Measurements from ENCODE around the gene TCF12.

TCF12 gene

DNA sequence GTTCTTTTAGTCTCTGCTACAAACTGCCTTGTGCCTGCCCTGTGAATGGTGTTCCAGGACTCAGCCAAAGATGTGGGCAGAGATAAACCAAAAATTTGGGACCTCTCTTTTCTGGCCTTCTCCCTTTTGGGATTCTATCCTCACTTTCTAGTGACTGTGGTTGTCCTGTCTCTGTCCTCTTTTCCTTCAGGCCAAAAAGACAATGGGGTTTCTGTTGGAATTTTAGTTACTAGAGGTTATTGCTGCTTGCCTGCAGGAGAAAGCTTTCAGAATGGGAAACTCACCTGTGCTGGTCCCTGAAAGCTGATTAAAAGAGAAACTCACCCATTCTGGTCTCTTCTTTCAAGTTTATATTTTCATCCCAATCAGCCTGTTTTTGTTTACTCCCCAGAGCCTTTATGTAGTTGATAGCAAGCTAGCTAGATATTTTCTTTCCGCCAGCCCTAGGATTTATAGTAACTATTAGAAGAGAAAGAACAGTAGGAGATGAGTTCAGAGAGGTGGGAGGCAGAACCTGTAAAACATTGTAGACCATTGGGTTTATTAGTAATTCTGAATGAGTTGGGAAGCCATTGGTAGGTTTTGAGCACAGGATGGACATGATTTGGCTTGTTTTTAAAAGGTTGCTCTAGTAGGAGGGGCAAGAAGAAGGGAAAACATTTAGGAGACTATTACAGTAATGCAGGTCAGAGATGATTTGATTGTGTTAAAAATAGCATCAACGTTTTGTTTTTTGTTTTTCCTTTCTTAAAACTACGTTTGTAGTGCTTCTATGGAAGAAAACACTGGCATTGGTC, 138.9 kb downstream of the TCF12 start:
- DNase-seq, result no peak

DNA sequence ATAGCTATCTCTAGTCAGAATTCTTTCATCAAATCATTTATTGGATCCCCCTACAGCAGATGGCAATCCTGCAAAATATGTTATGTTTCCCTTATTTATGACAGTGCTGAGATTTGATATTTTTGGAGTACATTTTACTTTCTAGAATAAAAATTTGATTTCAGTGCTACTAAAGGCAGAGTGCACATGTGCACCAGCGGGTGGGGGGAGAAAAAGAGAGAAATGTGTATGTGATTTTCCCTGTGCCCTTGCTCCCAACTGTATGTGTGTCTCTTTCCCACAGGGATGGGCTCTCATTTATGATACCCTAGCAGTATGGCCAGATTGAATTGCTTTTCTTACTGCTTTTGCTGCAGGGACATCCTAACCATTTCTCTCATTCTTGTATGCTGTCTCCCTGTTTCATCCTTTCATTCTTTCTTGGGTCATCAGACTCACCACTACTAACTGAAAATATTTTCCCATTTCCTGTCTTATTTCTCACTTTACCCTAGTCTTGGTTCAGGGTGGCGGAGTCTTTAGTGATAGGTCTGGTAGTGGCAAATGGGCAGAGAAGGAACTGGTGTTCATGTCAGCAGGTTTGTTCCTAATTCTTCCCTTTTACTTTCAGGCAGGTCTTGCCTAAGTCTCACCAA, 140.7 kb downstream of the TCF12 start:
- no peak for DNase-seq

DNA sequence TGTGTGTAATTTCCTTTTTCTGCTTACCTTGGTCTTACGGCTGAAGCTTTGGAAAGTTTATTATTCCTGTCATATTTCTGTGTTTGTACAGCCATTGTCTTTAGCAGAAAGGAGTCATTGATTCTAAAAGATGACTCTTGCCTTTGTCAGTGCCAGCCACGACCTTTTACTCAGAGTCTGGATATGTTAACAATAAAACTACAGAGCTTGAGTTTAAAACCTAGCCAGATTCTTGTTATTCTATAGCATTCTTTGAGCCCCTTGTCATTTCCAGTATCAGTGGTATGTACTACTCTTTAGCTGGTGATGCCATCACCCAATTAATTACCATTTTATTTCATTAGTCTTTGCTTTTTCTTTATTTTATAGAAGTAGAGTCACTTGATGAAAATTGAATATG, 142.4 kb downstream of the TCF12 start:
- DNase-seq, result no peak

DNA sequence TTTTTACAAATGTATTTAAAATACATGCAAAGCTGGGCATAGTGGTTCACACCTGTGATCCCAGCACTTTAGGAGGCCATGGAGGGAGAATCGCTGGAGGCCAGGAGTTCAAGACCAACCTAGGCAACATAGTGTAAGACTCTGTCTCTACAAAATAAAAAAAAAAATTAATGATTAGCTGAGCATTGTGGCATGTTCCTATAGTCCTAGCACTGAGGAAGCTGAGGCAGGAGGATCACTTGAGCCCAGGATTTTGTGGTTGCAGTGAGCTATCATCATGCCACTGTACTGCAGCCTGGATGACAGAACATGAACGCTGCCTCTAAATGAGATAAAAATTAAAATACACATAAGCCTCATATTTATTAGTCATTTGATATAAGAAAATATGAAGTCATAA, 142.8 kb downstream of the TCF12 start:
- DNase-seq, result no peak

DNA sequence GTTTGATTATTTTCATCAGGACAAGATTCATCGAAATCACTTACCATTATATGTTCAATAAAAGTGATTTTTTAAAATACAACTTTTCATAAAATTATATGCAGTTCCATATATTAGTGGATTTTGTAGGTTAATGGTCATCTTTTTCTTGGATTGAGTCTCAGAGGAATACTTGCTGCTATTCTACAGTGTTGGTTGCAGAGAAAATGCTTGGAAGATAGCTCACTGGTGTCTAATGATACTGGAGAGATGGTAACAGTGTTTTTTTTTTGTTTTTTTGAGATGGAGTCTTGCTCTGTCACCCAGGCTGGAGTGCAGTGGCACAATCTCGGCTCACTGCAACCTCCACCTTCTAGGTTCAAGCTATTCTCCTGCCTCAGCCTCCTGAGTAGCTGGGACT, 143.3 kb downstream of the TCF12 start:
- DNase-seq, result no peak

DNA sequence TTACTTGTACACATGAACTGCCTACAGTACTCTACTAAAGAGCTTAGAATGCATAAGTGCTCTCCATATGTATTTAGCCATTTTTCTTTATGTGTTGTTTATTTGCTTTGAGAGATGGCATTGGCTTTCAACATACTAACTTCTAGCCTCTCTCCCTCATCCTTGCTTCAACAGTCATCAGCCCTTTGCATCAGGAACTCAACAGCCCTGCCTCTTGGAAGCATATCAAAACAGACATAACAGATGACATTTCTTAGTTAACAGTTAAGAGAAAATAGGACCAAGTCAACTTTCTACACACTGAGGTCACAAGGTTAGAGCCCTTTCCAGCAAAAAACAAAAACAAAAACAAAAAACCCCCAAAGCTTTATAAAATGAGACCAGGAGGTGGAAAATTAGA, 145.6 kb downstream of the TCF12 start:
- no peak for DNase-seq

DNA sequence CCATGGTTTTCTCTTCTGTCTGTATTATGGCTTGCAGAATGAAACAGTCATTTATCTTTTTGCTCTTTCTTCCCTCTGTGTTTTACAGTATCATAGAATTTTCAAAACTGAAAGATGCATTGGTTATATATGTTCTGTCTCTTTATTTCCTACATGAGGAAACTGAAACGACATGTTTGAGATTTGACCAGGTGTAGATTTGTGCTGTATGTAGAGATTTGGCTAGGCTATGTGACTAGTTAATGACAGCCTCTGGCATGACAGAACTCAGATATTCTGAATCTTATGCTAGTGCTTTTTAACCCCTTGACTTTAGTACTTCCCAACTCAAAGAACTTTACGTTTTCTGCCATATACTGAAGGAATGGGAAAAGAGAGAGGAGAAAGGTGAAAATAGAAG, 151.0 kb downstream of the TCF12 start:
- no peak for DNase-seq

DNA sequence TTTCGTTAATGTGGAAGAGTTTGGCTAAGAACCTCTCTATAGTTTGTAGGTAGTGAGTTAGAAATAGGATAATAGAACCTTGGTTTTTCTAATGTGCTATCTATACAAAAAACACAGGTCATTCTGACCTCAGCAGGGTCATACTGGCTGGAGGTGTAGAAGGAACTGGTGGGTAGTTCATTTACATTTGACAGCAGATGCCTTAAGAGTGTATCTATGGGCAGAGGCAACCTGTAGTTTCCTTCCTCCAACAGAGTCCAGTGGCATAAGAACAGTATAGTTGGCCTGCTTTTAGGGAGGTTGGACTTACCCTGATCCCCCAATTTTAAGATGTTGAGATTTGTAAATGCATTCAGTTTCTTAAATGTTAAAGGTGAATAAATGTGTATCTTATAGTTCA, 152.2 kb downstream of the TCF12 start:
- DNase-seq, result no peak

DNA sequence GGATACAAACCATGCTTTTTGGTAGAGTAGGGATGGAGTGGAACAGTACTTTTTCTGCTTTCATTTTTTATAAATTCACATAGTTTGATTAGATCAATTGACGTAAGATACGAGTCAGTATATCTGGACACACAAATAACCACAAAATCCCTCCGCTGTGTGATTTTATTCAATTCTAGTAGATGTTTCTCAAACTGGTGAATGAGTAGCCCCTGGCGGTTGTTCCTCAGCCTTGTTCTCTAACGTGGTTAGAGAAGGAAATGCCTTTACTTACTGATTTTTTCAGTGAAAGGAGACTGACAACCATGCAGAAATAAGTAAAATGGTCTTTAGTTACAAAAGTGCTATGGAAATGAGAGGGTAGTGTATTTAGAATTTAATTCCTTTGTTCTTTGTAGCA, 161.0 kb downstream of the TCF12 start:
- DNase-seq, result no peak

DNA sequence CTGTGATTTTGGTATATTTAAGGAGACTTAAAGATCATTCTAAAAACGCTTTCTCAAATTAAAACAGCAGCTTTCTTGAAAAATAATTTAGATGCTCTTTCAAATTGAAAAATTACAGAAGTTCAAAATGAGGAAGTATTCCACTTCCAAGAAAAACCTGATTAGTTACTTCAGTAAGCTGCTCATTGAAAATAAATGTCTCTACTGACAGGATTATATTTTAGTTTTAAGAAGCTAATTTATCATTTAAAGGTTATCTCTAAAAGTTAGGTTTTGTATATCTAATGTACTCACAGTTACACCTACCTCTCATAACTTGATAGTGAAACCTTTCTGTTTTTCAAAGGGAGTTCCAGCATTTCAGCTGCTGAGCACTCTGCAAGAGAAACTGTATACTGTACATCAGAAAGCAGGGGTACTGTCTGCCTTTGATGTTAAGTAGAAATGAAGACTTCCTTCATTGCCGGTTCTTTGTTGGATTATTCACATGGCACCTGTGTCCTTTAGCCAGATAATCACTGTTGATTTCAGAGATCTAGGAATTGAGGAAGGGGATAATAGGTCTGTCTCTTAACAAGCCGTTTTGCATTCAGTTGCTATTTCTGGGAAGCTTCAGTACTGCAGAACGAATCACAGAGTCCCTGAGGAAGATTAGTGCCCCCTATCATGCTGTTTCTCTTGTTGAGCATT, 161.6 kb downstream of the TCF12 start:
- DNase-seq, result no peak

DNA sequence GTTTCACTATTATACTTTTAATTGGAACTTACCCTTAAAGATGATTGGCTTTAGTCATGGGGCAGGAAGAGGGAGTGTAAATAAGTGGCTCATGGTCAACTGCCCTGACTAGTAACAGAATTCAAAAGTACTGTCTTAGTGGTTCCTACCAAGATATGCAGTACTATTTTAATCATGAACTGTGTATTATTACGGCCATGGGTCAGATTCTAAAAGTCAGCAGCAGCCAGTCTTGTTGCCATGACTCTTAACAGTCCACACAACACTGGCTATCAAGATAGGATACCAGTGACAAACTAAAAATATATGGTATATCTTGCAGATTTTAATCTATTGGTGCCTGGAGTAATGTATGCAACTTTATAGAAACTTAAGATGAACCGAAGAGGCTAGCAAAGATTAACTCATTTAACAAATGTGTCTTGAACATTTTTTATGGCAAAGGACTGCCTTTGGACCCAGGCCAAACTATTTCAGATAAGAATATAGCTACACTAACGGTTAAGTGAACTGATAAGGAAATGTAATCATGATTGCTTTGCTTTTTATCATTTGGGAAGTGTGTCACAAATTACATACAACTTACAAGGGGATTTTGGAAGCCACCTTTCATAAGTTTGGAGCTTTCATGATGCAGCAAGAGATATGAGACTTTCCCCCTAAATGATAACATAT, 163.7 kb downstream of the TCF12 start:
- DNase-seq, result no peak

DNA sequence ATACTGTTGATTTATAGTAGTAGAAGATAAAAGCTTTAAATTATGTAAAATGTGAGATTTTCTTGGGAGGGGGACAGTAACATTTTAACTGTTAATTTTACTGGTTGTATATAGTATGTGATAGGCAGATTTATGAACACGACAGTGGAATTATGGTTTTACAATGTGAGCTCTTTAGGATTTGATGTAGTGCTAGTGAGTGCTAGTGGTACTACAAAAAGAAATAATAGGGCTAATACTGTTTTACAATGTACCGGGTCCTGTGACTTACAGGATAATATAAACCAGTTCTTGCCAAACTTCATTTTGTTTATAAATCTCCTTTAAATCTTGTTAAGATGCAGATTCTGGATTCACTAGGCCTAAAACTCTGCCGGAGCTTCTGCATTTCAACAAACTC, 165.7 kb downstream of the TCF12 start:
- DNase-seq, result no peak

DNA sequence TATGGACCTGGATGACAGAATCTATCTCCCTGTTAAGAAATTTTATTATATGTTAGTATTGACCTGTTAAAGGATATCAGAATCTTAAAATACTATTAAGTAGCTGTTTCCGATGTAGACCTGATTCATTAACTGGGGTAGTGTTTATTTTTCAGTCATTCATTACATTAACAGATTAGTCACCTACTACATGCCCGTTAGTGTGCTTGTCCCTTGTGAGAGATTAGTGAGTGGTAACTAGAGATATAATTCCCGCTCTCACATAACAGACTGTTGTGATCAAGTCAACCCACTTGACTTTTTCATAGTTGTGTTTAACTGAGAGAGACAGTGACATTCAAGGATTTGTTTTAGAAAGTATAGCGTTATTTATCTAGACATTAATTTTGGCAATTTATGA, 166.8 kb downstream of the TCF12 start:
- DNase-seq, result peak; percentile 19 to 75

DNA sequence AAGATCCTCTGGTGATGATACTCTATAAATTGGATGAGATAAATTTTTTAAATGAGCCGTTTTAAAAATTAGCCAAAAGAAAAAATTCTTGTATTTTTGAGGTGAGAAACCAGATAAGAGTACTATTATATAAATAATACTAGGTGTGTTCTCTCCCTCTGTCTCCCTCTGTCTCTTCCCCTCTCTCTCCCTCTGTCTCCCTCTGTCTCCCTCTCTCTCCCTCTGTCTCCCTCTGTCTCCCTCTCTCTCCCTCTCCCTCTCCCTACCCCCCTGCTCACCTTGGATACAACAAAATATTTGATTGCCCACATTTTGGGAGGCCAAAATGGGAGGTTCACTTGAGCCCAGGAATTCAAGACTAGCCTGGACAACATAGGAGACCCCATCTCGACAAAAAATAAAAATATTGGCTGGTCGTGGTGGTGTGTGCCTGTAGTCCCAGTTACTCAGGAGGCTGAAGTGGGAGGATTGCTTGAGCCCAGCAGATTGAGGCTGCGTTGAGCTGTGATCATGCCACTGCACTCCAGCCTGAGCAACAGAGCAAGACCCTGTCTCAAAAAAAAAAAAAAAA, 168.5 kb downstream of the TCF12 start:
- no peak for DNase-seq

DNA sequence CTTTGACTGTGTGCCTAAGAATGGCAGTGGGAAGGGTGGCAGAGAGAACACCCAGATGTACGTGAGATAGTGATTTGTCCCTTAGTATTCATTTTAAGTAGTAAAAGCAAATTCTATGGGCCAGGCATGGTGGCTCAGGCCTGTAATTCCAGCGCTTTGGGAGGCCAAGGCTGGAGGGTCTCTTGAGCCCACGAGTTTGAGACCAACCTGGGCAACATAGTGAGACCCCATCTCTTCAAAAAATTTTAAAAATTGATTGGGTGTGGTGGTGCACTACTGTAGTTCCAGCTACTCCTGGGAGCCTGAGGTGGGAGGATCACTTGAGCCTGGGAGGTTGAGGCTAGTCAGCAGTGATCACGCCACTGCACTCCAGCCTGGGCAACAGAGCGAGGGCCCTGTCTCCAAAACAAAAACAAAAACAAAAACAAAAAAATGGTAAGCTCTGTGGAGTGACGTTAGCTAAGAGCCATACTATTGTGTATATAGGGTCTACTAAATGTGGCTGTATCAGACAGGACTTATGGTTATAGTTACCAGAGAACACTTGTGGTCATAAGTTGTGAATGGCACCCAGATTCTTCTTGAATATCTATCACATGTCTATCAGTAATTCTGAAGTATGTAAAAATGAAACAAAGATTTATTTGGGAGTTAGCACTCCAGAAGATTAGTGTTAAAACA, 171.5 kb downstream of the TCF12 start:
- DNase-seq, result no peak

DNA sequence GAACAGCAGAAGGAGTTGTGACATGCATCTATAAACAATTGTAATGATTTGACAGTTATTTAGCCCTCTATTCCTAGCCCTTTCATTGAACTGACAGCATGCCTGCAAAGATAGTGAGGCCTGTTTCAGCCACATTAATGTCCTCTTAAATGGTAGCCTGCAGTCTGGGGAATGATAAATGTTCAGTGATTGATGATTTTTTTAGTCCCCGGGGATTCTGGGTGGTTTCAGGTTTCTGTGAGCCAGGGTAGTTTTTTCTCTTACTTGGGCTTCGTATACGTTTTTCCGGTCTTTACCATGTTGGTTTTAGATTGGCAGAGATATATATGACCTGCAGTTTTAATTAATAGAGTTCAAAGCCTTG, 172.0 kb downstream of the TCF12 start:
- DNase-seq, result peak; percentile 51 to 75

DNA sequence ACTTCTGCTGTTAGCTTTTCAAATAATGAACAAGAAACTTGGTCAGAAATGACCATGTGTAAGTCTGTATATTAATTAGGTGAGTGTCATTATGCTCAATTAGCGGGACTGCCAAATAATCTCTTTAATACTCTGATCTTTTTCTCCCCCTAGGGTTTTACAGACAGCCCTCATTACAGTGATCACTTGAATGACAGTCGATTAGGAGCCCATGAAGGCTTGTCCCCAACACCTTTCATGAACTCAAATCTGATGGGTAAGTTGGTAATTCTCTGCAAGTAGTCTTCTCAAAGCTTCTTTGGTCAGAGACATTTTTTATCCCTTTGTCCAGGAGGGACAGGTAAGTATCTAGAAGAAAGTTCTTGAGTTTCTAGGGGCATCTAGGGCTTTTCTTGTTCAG, 173.2 kb downstream of the TCF12 start:
- peak in 1 of 2 experiments; percentile 45 for DNase-seq

DNA sequence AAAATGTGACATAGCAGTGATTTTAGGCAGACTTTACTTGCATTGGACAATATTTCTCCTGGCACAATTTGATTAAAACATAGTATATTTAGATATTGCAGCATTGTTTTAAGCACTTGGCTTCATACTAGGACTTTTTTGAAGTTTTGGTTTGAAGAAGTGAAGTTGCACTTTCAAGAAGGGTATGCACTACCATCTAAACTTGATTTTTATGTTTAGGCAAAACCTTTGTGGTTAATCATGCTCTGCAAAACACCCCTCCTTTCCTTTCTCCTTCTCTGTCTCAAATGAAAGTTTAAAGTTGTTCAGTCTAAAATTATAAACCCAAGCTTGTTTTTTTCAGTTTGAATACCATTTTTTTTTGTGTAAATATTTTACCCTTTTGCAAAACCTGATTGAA, 173.8 kb downstream of the TCF12 start:
- no peak for DNase-seq

DNA sequence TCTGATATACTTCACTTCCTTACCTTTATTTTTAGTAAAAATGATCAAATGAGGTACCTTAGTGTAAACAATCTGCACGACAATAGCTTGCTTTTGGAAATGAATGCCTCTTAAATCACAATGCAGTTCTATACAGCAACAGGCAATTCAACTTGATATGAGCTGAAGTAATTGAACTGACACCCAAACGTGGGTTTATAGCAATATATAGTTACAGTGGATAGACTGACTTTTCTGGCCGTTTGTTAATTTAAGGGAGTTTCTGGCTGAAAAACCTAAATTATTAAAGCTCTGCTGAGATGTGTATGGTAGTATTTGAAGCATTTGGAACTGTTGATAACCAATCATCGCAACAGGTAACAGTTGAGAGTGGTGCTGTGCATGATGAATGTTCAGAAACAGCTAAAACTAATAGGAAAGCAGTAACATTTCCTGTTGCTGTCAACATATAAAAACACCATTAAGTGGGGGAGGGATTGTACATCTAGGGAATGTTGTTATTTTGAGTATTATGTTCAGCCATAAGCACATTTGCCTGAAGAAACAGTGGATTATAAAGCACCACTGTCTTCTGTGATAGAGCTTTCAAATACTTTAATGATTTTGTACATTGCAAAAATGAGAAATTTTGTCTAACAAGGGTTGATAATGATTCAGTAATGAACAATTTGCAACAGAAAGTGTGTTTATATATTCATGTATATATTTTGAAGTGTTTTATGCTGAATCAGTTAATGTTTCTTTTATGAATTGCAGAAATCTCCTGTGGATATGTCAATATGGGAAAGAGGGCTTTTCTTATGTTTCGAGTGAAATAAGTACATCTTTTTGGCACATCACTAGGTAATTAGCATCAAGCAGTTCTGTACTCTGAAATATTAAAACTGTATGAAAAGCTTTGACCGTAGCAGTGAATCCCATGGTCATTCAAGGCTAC, 176.1 kb downstream of the TCF12 start:
- no peak for DNase-seq

DNA sequence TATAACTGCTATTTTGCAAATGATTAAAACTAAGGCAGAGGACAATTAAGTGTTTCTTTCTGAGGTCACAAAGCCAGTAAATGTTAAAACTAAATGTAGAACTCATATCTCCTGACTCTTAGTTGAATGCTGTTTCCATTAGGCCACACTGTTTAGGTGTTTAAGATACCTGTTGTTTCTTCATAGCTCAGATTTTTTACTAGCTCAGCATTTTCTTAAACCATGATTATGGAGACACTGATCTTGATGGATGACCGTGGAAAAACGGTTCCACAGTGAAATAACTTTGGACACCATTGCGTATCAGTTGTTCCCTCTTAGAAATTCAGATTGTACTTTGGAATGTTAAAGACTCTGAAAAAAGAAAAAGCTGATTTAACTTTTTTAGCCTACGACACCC, 177.5 kb downstream of the TCF12 start:
- DNase-seq, result no peak

DNA sequence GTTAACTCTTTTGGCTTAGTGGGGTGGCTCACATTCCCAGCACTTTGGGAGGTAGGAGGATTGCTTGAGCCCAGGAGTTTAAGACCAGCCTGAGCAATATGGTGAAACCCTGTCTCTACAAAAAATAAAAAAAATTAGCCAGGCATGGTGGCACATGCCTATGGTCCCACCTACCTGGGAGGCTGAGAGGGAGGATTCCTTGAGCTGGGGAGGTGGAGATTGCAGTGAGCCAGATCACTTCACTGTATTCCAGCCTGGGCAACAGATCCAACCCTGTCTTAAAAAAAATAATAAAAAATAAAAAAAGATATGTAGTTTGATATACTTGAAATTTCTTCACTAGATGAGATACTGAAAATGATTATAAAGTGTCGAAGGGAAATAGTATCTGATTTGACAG, 178.8 kb downstream of the TCF12 start:
- DNase-seq, result no peak

All from NCI-H524 (cell line).